ENCODE results near the gene VPS18. TPM values are rescaled to one million over a fixed set of nuclear protein-coding genes. Genes with fewer than 3 reads are reported as not detected.

The VPS18 gene
- total and polyA plus RNA-seq, 8 donors: 9.2 to 29.0 (median 13.6) TPM

GRCh38 chr15:40846841-40847222, 47.4 kb upstream of the VPS18 start:
- TF ChIP-seq, protein P1, sequence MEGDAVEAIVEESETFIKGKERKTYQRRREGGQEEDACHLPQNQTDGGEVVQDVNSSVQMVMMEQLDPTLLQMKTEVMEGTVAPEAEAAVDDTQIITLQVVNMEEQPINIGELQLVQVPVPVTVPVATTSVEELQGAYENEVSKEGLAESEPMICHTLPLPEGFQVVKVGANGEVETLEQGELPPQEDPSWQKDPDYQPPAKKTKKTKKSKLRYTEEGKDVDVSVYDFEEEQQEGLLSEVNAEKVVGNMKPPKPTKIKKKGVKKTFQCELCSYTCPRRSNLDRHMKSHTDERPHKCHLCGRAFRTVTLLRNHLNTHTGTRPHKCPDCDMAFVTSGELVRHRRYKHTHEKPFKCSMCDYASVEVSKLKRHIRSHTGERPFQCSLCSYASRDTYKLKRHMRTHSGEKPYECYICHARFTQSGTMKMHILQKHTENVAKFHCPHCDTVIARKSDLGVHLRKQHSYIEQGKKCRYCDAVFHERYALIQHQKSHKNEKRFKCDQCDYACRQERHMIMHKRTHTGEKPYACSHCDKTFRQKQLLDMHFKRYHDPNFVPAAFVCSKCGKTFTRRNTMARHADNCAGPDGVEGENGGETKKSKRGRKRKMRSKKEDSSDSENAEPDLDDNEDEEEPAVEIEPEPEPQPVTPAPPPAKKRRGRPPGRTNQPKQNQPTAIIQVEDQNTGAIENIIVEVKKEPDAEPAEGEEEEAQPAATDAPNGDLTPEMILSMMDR (IDR thresholded peaks at IDR 0.05): no peak
- H3K4me1 ChIP-seq: peaks cover 12 to 51% of the 10 kb centered on the region in 2 donors
- H3K27ac ChIP-seq: peak overlapping the region; percentile 76
- peaks cover 0 to 33% of the 10 kb centered on the region in 2 donors for H3K27me3 ChIP-seq
- peak overlapping the region; percentile 8 to 65 for H3K4me3 ChIP-seq
- no peaks in the 10 kb centered on the region for H3K9me3 ChIP-seq
- intact Hi-C loops (cut with DNase I): no loop called here
- DNase-seq (no peak), ATAC-seq (peak; percentile 5)
- peaks cover 0 to 8% of the 10 kb centered on the region in 2 donors for H3K36me3 ChIP-seq

DNA sequence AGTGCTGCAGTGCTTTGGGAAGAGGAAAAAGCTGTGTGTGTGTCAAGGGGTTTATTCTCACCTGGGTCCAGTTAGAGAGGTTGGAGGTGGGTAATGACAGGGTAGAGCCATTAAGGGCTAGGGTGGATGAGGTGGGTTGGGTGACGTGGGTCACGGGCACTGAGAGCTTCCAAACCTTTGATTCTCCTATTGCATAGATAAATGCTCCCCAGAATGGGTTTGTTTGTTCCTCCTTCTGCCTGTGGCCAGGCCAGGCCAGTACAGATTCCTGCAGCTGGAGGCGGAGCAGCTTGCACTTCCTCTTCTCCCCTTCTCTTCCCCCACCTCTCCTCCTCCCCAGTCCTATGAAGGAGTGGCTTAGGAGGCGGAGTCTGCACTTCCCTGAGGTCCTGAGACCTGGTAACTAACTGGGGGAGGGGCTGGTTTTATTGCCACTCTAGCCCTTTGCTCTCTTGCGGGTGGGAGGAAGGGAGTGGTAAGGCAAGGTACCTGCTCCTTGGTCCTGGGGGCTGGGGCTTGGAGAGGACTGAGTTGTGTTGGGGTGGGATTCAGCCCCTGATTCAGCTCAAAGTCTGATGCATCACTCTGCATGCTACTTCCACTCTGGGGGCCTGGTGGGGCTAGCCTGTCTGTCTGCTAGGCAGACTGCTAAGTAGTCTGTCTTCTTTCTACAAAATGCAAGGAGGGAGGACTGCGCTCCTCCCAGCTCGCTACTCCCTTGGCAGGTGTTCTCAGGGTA, 46.9 kb upstream of the VPS18 start:
- Histone ChIP-seq H3K9me3 (no peaks in the 10 kb centered on the region), H3K27ac (peak overlapping the region; percentile 76), H3K4me3 (peak overlapping the region; percentile 8 to 65), H3K4me1 (peaks cover 12 to 51% of the 10 kb centered on the region in 2 donors), H3K27me3 (peaks cover 0 to 33% of the 10 kb centered on the region in 2 donors), H3K36me3 (peaks cover 0 to 8% of the 10 kb centered on the region in 2 donors)
- intact Hi-C loops (cut with DNase I): no loop called here
- TF ChIP-seq, protein P1 (IDR thresholded peaks at IDR 0.05): no peak
- DNase-seq (peak; percentile 22 to 88 (median 83)), ATAC-seq (peak; percentile 74)

DNA sequence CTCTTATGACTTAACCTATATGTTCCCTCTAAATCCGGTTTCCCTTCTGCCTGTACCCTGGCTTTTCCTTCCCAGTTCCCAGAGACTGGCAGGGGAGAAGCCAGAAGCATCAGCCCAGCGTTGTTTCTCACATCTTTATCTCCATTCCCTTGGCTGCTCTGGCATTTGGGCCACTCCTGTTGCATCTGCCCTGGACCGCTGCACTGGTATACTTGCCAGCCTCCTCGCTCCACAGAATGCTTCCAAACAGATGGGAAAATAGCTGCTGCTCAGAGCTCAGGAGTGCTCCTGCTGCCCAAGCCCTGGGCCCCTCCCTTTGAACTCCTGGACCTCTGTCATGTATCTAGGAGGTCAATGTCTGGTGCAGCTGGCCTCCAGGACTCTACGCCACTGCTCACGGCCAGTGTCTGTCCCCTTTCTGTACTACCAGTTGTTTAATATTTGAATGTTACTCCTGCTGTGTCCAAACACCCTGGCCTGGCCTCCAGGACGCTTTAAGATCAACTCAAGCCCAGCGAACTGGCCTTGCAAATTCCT, 43.6 kb upstream of the VPS18 start:
- TF ChIP-seq, protein P1 (IDR thresholded peaks at IDR 0.05): no peak
- Histone ChIP-seq H3K4me1 (peaks cover 10 to 24% of the 10 kb centered on the region in 2 donors), H3K4me3 (no peak overlapping the region), H3K27ac (no peak overlapping the region), H3K27me3 (peaks cover 0 to under 1% of the 10 kb centered on the region in 2 donors), H3K36me3 (peaks cover 0 to 36% of the 10 kb centered on the region in 2 donors), H3K9me3 (no peaks in the 10 kb centered on the region)
- intact Hi-C loops (cut with DNase I): no loop called here
- no peak for ATAC-seq
- DNase-seq: no peak

DNA sequence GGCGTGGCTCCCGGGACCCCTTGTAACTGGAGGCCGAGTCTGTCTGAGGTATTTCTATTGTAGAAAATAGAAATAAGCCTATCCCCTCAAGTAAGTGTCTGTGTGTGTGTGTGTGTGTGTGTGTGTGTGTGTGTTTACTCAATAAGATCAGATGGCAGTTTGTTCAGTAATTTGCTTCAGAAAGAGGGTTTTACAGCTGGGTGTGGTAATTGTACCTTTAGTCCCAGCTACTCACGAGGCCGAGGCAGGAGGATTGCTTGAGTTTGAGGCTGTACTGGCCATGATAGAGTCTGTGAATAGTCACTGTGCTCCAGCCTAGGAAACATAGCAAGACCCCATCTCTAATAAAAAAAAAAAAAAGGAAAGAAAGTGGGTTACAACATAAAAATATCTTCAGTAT, 41.7 kb upstream of the VPS18 start:
- TF ChIP-seq, protein P1 (IDR thresholded peaks at IDR 0.05): no peak
- intact Hi-C loops (cut with DNase I): no loop called here
- DNase-seq (no peak), ATAC-seq (no peak)
- Histone ChIP-seq H3K36me3 (peaks cover 0 to 40% of the 10 kb centered on the region in 2 donors), H3K27me3 (no peaks in the 10 kb centered on the region), H3K27ac (no peak overlapping the region), H3K9me3 (no peaks in the 10 kb centered on the region), H3K4me3 (no peak overlapping the region), H3K4me1 (peaks cover 10 to 14% of the 10 kb centered on the region in 2 donors)

- Histone ChIP-seq H3K27me3 (no peaks in the 10 kb centered on the region), H3K4me3 (no peak overlapping the region), H3K36me3 (peaks cover 0 to 40% of the 10 kb centered on the region in 2 donors), H3K4me1 (peaks cover 9 to 11% of the 10 kb centered on the region in 2 donors), H3K9me3 (no peaks in the 10 kb centered on the region), H3K27ac (no peak overlapping the region)
- ATAC-seq (no peak), DNase-seq (no peak)
- TF ChIP-seq, protein P1 (IDR thresholded peaks at IDR 0.05): no peak
- intact Hi-C loops (cut with DNase I): no loop called here
Measured at GRCh38 chr15:40853241-40853890, 40.9 kb upstream of the VPS18 start.
